Activated CD4-positive, alpha-beta T cell treated with anti-CD3 and anti-CD28 coated beads for 4 hours (primary cell): ENCODE results near the gene FETUB.
"Not testable (repeated sequence)": the region's sequence is repeated elsewhere in the genome, so short reads cannot be mapped to it uniquely, and the experiment has no call there.

Experiments used
- DNase-seq, 2 donors: peaks; one replicate each; pipeline ENCODE4 v3.0.0-alpha.2; 2020

The FETUB gene

GRCh38 chr3:186683979-186684378 lies 43.8 kb downstream of the FETUB start:
- DNase-seq = no peak

GRCh38 chr3:186686475-186686874 lies 46.3 kb downstream of the FETUB start:
- DNase-seq = not testable (repeated sequence)

- no peak for DNase-seq
These were observed 47.0 kb downstream of the FETUB start for GRCh38 chr3:186687120-186687651.

- DNase-seq = not testable (repeated sequence)
These were observed 50.1 kb downstream of the FETUB start for GRCh38 chr3:186690304-186690703.

- no peak for DNase-seq
These were observed 51.5 kb downstream of the FETUB start for GRCh38 chr3:186691676-186692075.

GRCh38 chr3:186693843-186694242 lies 53.6 kb downstream of the FETUB start:
- no peak for DNase-seq

GRCh38 chr3:186694288-186695032 lies 54.3 kb downstream of the FETUB start:
- DNase-seq = no peak

GRCh38 chr3:186696522-186696921 lies 56.3 kb downstream of the FETUB start:
- DNase-seq = no peak

- no peak for DNase-seq
These were observed 57.3 kb downstream of the FETUB start for GRCh38 chr3:186697510-186697909.

GRCh38 chr3:186700267-186700666 lies 60.1 kb downstream of the FETUB start:
- DNase-seq = no peak

GRCh38 chr3:186702451-186702850 lies 62.3 kb downstream of the FETUB start:
- DNase-seq = not testable (repeated sequence)
